ENCODE measurements around the gene TXK.

TXK gene

GRCh38 chr4:48046059-48046458, 88.0 kb downstream of the TXK start:
- DNase-seq: no peak

- DNase-seq: no peak
Measured at GRCh38 chr4:48044298-48044697, 89.8 kb downstream of the TXK start.

- no peak for DNase-seq
Measured at GRCh38 chr4:48043504-48043903, 90.5 kb downstream of the TXK start.

GRCh38 chr4:48042979-48043461, 91.0 kb downstream of the TXK start:
- no peak for DNase-seq

GRCh38 chr4:48041535-48042137, 92.4 kb downstream of the TXK start:
- no peak for DNase-seq

- no peak for DNase-seq
Measured at GRCh38 chr4:48039561-48039960, 94.5 kb downstream of the TXK start.

- DNase-seq: no peak
Measured at GRCh38 chr4:48038666-48039065, 95.4 kb downstream of the TXK start.

GRCh38 chr4:48037117-48037462, 97.0 kb downstream of the TXK start:
- no peak for DNase-seq

GRCh38 chr4:48035952-48036351, 98.1 kb downstream of the TXK start:
- DNase-seq: no peak

- DNase-seq: peak; percentile 27
Measured at GRCh38 chr4:48033825-48034413, 100.1 kb downstream of the TXK start.

GRCh38 chr4:48033412-48033811, 100.6 kb downstream of the TXK start:
- no peak for DNase-seq

- no peak for DNase-seq
Measured at GRCh38 chr4:48032721-48033120, 101.3 kb downstream of the TXK start.

GRCh38 chr4:48031802-48032525, 102.1 kb downstream of the TXK start:
- no peak for DNase-seq

- no peak for DNase-seq
Measured at GRCh38 chr4:48030470-48030869, 103.6 kb downstream of the TXK start.

GRCh38 chr4:48028696-48029095, 105.4 kb downstream of the TXK start:
- no peak for DNase-seq

- no peak for DNase-seq
Measured at GRCh38 chr4:48027653-48028052, 106.4 kb downstream of the TXK start.

- DNase-seq: no peak
Measured at GRCh38 chr4:48025005-48025404, 109.0 kb downstream of the TXK start.

GRCh38 chr4:48024522-48024921, 109.5 kb downstream of the TXK start:
- no peak for DNase-seq

- DNase-seq: no peak
Measured at GRCh38 chr4:48022192-48022799, 111.8 kb downstream of the TXK start.

- DNase-seq: no peak
Measured at GRCh38 chr4:48021100-48021499, 113.0 kb downstream of the TXK start.

GRCh38 chr4:48018112-48018511, 115.9 kb downstream of the TXK start:
- DNase-seq: no peak

- DNase-seq: no peak
Measured at GRCh38 chr4:48017108-48017571, 116.9 kb downstream of the TXK start.

Measured in RPMI8226 (cell line).